GM12878 (cell line): ENCODE results near the gene MAP7D2. TPM values are rescaled to one million over a fixed set of nuclear protein-coding genes. Genes with fewer than 3 reads are reported as not detected.

ENCODE experiments used
- ATAC-seq: fragments of 200-7000 bp; cut with Tn5 transposase; 3 replicates; pipeline ENCODE4 v1.9.1; 2020; ENCODE audit warnings: mild to moderate bottlenecking, moderate library complexity
- BruUV-seq: library from RNA; stranded (reverse); fragments of 400-500 nt; replicated peaks from 2 replicates; lab custom pipeline; 2021; lab: Mats Ljungman, UMichigan
- CTCF ChIA-PET: fragments of 300-600 bp; sonication (Branson Sonifier 250); formaldehyde crosslinking; extraction: SDS; loops from one replicate; lab custom pipeline; 2021; ENCODE audit warnings: inconsistent platforms; lab: Yijun Ruan, JAX
- POLR2A ChIA-PET: fragments of 350-600 bp; formaldehyde crosslinking; extraction: SDS; loops from one replicate; lab custom pipeline; 2021; ENCODE audit warnings: inconsistent platforms; lab: Charles Lee
- RAD21 ChIA-PET: fragments of 300-600 bp; sonication (Branson Sonifier 250); formaldehyde crosslinking; loops from one replicate; lab custom pipeline; 2023; ENCODE audit warnings: antibody characterized with exemption; ENCODE audit not compliant: unreplicated experiment; lab: Charles Lee
- SMC1A ChIA-PET: fragments of 300-600 bp; sonication (Branson Sonifier 250); formaldehyde crosslinking; loops from one replicate; lab custom pipeline; 2023; ENCODE audit not compliant: unreplicated experiment, uncharacterized antibody; lab: Charles Lee
- DNase-seq: peaks from one replicate; pipeline ENCODE4 v3.0.0-alpha.2; 2011; ENCODE audit warnings: low read depth, low spot score
- FAIRE-seq: peaks from 3 replicates; lab custom pipeline; 2011; peaks lifted over from hg19 to GRCh38; lab: Jason Lieb, UNC
- H2AFZ ChIP-seq: 2 replicates; pipeline ENCODE4 v1.6.0; 2011; ENCODE audit warnings: low read depth, low read length, control low read depth; ENCODE audit not compliant: control insufficient read depth
- H3K27ac ChIP-seq: 2 replicates; pipeline ENCODE4 v1.5.1; 2011; ENCODE audit warnings: control low read depth; ENCODE audit not compliant: control insufficient read depth, insufficient read depth
- H3K27me3 ChIP-seq, 2 experiments: replicated peaks in 1 of 2; 2 replicates each; pipeline versions ENCODE4 v1.6.0 to v1.6.1; 2011; ENCODE audit warnings: low read length in 1 of 2; ENCODE audit not compliant: control insufficient read depth in 2 of 2, insufficient read depth in 2 of 2
- H3K36me3 ChIP-seq, 2 experiments: 2 replicates each; pipeline ENCODE4 v1.5.1; 2011; ENCODE audit warnings: low read length in 1 of 2; ENCODE audit not compliant: control insufficient read depth in 2 of 2, insufficient read depth in 2 of 2
- H3K4me1 ChIP-seq: 2 replicates; pipeline ENCODE4 v1.6.1; 2011; ENCODE audit warnings: mild to moderate bottlenecking, low read length, moderate library complexity, mixed read lengths; ENCODE audit not compliant: control insufficient read depth, insufficient read depth
- H3K4me2 ChIP-seq: 2 replicates; pipeline ENCODE4 v1.6.0; 2011; ENCODE audit warnings: control low read depth; ENCODE audit not compliant: control insufficient read depth, insufficient read depth
- H3K4me3 ChIP-seq: fragments of 200-600 bp; sonication (generic); 2 replicates; pipeline ENCODE4 v1.5.1; 2016
- H3K79me2 ChIP-seq: 2 replicates; pipeline ENCODE4 v1.6.0; 2011; ENCODE audit warnings: low read length; ENCODE audit not compliant: control insufficient read depth, insufficient read depth
- H3K9ac ChIP-seq: 2 replicates; pipeline ENCODE4 v1.8.0; 2011; ENCODE audit warnings: low read length, control low read depth, mixed read lengths; ENCODE audit not compliant: control insufficient read depth, insufficient read depth
- H3K9me3 ChIP-seq: replicated peaks from 3 replicates; pipeline ENCODE4 v1.5.1; 2011; ENCODE audit warnings: mild to moderate bottlenecking, low read length; ENCODE audit not compliant: control insufficient read depth, insufficient read depth
- H4K20me1 ChIP-seq: 2 replicates; pipeline ENCODE4 v1.6.0; 2011; ENCODE audit not compliant: control insufficient read depth, insufficient read depth
- BACH1 ChIP-seq: fragments of 450-650 bp; IDR thresholded peaks from 2 replicates; pipeline ENCODE4 v1.6.1; 2017; ENCODE audit warnings: mild to moderate bottlenecking, borderline replicate concordance
- CUX1 ChIP-seq: IDR thresholded peaks from 2 replicates; pipeline ENCODE4 v1.6.1; 2012; ENCODE audit warnings: improper control_type of control experiment, low read depth, low read length; ENCODE audit not compliant: insufficient replicate concordance
- EGR1 ChIP-seq, 2 experiments: IDR thresholded peaks; 1 replicate in 1 of 2; 2 replicates in 1 of 2; pipeline ENCODE4 v1.6.1; 2011 to 2012; ENCODE audit warnings: low read depth in 2 of 2, low read length in 2 of 2, borderline replicate concordance in 1 of 2, mild to moderate bottlenecking in 1 of 2, moderate library complexity in 1 of 2
- ELK1 ChIP-seq: IDR thresholded peaks from 2 replicates; pipeline ENCODE4 v1.6.1; 2012; ENCODE audit warnings: low read depth, low read length, improper control_type of control experiment
- FOXK2 ChIP-seq: fragments of 450-650 bp; IDR thresholded peaks from 2 replicates; pipeline ENCODE4 v1.6.1; 2017; ENCODE audit warnings: mild to moderate bottlenecking, moderate library complexity
- KLF5 ChIP-seq: fragments of 450-650 bp; IDR thresholded peaks from 2 replicates; pipeline ENCODE4 v1.6.1; 2014; ENCODE audit warnings: mild to moderate bottlenecking; ENCODE audit not compliant: partially characterized antibody
- NFXL1 ChIP-seq: fragments of 450-650 bp; IDR thresholded peaks from 2 replicates; pipeline ENCODE4 v1.6.1; 2017; ENCODE audit warnings: antibody characterized with exemption, mild to moderate bottlenecking, borderline replicate concordance
- NR2F1 ChIP-seq: fragments of 450-650 bp; conservative IDR thresholded peaks from 2 replicates; pipeline ENCODE4 v1.6.1; 2017; ENCODE audit warnings: mild to moderate bottlenecking
- SREBF1 ChIP-seq: IDR thresholded peaks from 2 replicates; pipeline ENCODE4 v1.6.1; 2012; ENCODE audit warnings: mild to moderate bottlenecking, low read length
- YY1 ChIP-seq: IDR thresholded peaks from 2 replicates; pipeline ENCODE4 v1.6.1; 2011; ENCODE audit warnings: low read depth, mild to moderate bottlenecking, low read length
- ZNF217 ChIP-seq: fragments of 450-650 bp; IDR thresholded peaks from 2 replicates; pipeline ENCODE4 v1.6.1; 2017; ENCODE audit warnings: antibody characterized with exemption, mild to moderate bottlenecking
- ZNF622 ChIP-seq: fragments of 450-650 bp; IDR thresholded peaks from 2 replicates; pipeline ENCODE4 v1.6.1; 2017; ENCODE audit warnings: mild to moderate bottlenecking, inconsistent platforms
- WGBS: methylation state at CpG from one replicate; pipeline ENCODE4 v1.1.6; 2016; ENCODE audit warnings: low lambda C conversion rate; ENCODE audit not compliant: insufficient replicate concordance, insufficient coverage; ENCODE audit errors: missing lambda C conversion rate; 5-methylcytosine and 5-hydroxymethylcytosine counted together
- in situ Hi-C: fragments of 300-500 bp; cut with MboI; formaldehyde crosslinking; loops from 9 replicates; pipeline ENCODE4 v1.14.3; 2018; ENCODE audit warnings: mixed read lengths
- intact Hi-C: fragments of 100-400 bp; cut with micrococcal nuclease; formaldehyde crosslinking; loops from one replicate; pipeline ENCODE4 v1.14.2; 2022; ENCODE audit not compliant: unreplicated experiment
- polyA plus RNA-seq, 11 experiments: library from polyadenylated mRNA; depleted of rRNA in 4 of 11; unstranded in 6 of 11; stranded (reverse) in 5 of 11; fragments of >200 nt; fragmentation: Nextera tagmentation in 4 of 11; fragmentation: Illumina TruSeq in 1 of 11; extraction: Ambion mirVana in 4 of 11; extraction: Trizol in 1 of 11; gene quantifications; 1 replicate in 1 of 11; 2 replicates in 10 of 11; pipeline versions ENCODE4 v1.2.1 to v1.2.3, GENCODE V29; 2011 to 2016; ENCODE audit warnings: inconsistent platforms in 2 of 11, missing spikeins in 2 of 11, low read depth in 1 of 11
- total RNA-seq, 4 experiments: library from RNA; depleted of rRNA in 3 of 4; stranded (reverse); fragments of >200 nt in 3 of 4; fragmentation: Illumina TruSeq in 1 of 4; extraction: Trizol in 1 of 4; gene quantifications; 2 replicates each; pipeline versions ENCODE4 v1.2.1 to v1.2.3, GENCODE V29; 2013 to 2021

The MAP7D2 gene
- total and polyA plus RNA-seq, 10 of the 15 experiments (the other 5 are each of a cell fraction or from before 2014, with no cell fraction given): 0.06 to 18.4 (median 0.22) TPM

GRCh38 chrX:20101934-20102581, 14.6 kb downstream of the MAP7D2 start:
- in situ Hi-C loops (no loop called here), intact Hi-C loops (no loop called here)
- H3K4me3 ChIP-seq: no peak overlapping the region
- H3K36me3 ChIP-seq: no peaks in the 10 kb centered on the region
- ATAC-seq (no peak), DNase-seq (no peak), FAIRE-seq (no peak)
- no peak overlapping the region for H3K9ac ChIP-seq
- H3K4me2 ChIP-seq: no peak overlapping the region
- no peaks in the 10 kb centered on the region for H3K79me2 ChIP-seq
- 75% methylated on average over 2 of the region's 2 CpGs for WGBS
- CTCF ChIA-PET: no interaction called here
- no peaks in the 10 kb centered on the region for H4K20me1 ChIP-seq
- TF ChIP-seq ZNF217 (no peak), SREBF1 (no peak)
- H3K9me3 ChIP-seq: no peaks in the 10 kb centered on the region
- SMC1A ChIA-PET: no interaction called here
- H3K27ac ChIP-seq: no peak overlapping the region
- BruUV-seq: no TSS peak
- no peaks in the 10 kb centered on the region for H3K4me1 ChIP-seq
- no peaks in the 10 kb centered on the region; a peak in 1 of 4 replicates for H3K27me3 ChIP-seq
- RAD21 ChIA-PET: no interaction called here
- POLR2A ChIA-PET: no interaction called here
- no peak overlapping the region for H2AFZ ChIP-seq

- no peak overlapping the region for H3K4me3 ChIP-seq
- H4K20me1 ChIP-seq: no peaks in the 10 kb centered on the region
- ChIA-PET RAD21 (no interaction called here), CTCF (no interaction called here), POLR2A (no interaction called here), SMC1A (no interaction called here)
- in situ Hi-C loops (no loop called here), intact Hi-C loops (no loop called here)
- FAIRE-seq (no peak), ATAC-seq (no peak), DNase-seq (no peak)
- no peaks in the 10 kb centered on the region for H3K79me2 ChIP-seq
- no peak overlapping the region for H3K4me2 ChIP-seq
- no peaks in the 10 kb centered on the region for H3K4me1 ChIP-seq
- no peaks in the 10 kb centered on the region; a peak in 1 of 4 replicates for H3K27me3 ChIP-seq
- H3K27ac ChIP-seq: no peak overlapping the region
- no peaks in the 10 kb centered on the region for H3K9me3 ChIP-seq
- no peaks in the 10 kb centered on the region for H3K36me3 ChIP-seq
- no TSS peak for BruUV-seq
- WGBS: 35% methylated on average over 3 of the region's 3 CpGs
- H2AFZ ChIP-seq: no peak overlapping the region
- H3K9ac ChIP-seq: no peak overlapping the region
- TF ChIP-seq NFXL1: no peak
- no peak for TF ChIP-seq BACH1
- TF ChIP-seq FOXK2: no peak
- no peak for TF ChIP-seq ELK1
- no peak for TF ChIP-seq CUX1
- no peak for TF ChIP-seq KLF5
- no peak for TF ChIP-seq NR2F1
- TF ChIP-seq EGR1 (IDR thresholded peaks at IDR 0.05; ENCODE audit: borderline replicate concordance in 1 of 2, low read depth in 2 of 2, low read length in 2 of 2): no peak
- TF ChIP-seq ZNF622: no peak
- no peak for TF ChIP-seq YY1
These were observed 25.2 kb downstream of the MAP7D2 start for GRCh38 chrX:20091499-20091898.
